ENCODE data around the gene ANXA6. TPM values are rescaled to one million over a fixed set of nuclear protein-coding genes. Genes with fewer than 3 reads are reported as not detected.

Gene ANXA6
- total and polyA plus RNA-seq, 9 of the 15 experiments (the other 6 are each of a cell fraction or from before 2014, with no cell fraction given): 0.70 to 13.2 (median 8.3) TPM

DNA sequence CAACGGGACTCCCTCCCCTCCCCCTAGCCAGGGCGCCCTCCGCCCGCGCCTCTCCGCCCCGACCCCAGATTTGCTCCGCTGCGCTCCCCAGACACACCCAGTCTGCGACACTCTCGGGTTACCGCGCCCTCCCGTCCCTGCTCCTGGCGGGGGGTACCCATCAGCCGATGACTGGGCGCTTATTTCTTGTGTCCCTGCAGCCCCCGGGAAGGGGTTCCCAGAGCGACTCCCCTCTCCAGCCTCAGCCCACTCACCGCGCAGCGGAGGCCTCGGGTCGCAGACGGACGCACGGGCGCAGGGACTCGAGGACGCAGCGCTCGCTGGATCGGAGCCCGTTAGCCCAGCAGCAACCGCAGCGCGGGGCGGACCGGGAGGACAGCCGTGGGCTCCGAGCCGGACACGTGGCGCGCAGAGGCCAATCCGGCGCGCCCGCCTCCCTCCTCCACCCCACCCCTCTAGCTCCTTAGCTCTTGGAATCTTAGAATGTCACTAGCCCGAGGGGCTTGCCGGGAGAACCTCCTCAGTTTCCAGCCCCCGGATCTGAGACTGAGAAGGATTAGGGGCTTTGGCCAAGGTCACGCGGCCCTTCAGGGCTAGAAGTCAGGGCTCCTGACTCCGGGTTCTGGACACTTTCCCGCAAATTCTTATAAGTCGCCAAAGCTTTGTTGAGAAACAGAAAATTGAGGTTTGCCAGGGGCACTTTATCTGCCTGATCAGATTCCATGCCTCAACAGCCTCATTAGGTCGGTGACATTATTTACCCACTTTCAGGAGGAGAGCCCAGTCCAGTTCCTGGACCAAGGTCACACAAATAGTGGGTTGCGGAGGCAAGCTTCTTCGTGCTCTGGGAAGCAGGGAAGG is at the start of gene ANXA6 (continued):
- TF ChIP-seq, protein P1, sequence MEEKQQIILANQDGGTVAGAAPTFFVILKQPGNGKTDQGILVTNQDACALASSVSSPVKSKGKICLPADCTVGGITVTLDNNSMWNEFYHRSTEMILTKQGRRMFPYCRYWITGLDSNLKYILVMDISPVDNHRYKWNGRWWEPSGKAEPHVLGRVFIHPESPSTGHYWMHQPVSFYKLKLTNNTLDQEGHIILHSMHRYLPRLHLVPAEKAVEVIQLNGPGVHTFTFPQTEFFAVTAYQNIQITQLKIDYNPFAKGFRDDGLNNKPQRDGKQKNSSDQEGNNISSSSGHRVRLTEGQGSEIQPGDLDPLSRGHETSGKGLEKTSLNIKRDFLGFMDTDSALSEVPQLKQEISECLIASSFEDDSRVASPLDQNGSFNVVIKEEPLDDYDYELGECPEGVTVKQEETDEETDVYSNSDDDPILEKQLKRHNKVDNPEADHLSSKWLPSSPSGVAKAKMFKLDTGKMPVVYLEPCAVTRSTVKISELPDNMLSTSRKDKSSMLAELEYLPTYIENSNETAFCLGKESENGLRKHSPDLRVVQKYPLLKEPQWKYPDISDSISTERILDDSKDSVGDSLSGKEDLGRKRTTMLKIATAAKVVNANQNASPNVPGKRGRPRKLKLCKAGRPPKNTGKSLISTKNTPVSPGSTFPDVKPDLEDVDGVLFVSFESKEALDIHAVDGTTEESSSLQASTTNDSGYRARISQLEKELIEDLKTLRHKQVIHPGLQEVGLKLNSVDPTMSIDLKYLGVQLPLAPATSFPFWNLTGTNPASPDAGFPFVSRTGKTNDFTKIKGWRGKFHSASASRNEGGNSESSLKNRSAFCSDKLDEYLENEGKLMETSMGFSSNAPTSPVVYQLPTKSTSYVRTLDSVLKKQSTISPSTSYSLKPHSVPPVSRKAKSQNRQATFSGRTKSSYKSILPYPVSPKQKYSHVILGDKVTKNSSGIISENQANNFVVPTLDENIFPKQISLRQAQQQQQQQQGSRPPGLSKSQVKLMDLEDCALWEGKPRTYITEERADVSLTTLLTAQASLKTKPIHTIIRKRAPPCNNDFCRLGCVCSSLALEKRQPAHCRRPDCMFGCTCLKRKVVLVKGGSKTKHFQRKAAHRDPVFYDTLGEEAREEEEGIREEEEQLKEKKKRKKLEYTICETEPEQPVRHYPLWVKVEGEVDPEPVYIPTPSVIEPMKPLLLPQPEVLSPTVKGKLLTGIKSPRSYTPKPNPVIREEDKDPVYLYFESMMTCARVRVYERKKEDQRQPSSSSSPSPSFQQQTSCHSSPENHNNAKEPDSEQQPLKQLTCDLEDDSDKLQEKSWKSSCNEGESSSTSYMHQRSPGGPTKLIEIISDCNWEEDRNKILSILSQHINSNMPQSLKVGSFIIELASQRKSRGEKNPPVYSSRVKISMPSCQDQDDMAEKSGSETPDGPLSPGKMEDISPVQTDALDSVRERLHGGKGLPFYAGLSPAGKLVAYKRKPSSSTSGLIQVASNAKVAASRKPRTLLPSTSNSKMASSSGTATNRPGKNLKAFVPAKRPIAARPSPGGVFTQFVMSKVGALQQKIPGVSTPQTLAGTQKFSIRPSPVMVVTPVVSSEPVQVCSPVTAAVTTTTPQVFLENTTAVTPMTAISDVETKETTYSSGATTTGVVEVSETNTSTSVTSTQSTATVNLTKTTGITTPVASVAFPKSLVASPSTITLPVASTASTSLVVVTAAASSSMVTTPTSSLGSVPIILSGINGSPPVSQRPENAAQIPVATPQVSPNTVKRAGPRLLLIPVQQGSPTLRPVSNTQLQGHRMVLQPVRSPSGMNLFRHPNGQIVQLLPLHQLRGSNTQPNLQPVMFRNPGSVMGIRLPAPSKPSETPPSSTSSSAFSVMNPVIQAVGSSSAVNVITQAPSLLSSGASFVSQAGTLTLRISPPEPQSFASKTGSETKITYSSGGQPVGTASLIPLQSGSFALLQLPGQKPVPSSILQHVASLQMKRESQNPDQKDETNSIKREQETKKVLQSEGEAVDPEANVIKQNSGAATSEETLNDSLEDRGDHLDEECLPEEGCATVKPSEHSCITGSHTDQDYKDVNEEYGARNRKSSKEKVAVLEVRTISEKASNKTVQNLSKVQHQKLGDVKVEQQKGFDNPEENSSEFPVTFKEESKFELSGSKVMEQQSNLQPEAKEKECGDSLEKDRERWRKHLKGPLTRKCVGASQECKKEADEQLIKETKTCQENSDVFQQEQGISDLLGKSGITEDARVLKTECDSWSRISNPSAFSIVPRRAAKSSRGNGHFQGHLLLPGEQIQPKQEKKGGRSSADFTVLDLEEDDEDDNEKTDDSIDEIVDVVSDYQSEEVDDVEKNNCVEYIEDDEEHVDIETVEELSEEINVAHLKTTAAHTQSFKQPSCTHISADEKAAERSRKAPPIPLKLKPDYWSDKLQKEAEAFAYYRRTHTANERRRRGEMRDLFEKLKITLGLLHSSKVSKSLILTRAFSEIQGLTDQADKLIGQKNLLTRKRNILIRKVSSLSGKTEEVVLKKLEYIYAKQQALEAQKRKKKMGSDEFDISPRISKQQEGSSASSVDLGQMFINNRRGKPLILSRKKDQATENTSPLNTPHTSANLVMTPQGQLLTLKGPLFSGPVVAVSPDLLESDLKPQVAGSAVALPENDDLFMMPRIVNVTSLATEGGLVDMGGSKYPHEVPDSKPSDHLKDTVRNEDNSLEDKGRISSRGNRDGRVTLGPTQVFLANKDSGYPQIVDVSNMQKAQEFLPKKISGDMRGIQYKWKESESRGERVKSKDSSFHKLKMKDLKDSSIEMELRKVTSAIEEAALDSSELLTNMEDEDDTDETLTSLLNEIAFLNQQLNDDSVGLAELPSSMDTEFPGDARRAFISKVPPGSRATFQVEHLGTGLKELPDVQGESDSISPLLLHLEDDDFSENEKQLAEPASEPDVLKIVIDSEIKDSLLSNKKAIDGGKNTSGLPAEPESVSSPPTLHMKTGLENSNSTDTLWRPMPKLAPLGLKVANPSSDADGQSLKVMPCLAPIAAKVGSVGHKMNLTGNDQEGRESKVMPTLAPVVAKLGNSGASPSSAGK (IDR thresholded peaks at IDR 0.05): peak; percentile 90
- 0 out of 4 replicates have a peak, but pooled peaks of 1 of the 2 experiments have one; percentile 24 for TF ChIP-seq SIN3A (IDR thresholded peaks at IDR 0.05; ENCODE audit: borderline replicate concordance in 2 of 2, control insufficient read depth in 1 of 2, low read depth in 2 of 2, low read length in 2 of 2)
- 0 out of 2 replicates have a peak, but pooled peaks have one; percentile 59 for TF ChIP-seq ZBTB17 (CRISPR knock-in tag; IDR thresholded peaks at IDR 0.05)
- peak; percentile 3 for TF ChIP-seq MEIS2 (IDR thresholded peaks at IDR 0.05; ENCODE audit: partially characterized antibody)
- no peak for TF ChIP-seq DACH1 (IDR thresholded peaks at IDR 0.05; ENCODE audit: partially characterized antibody)
- TF ChIP-seq SP1 (CRISPR knock-in tag; IDR thresholded peaks at IDR 0.05): no peak
- TF ChIP-seq JUNB (CRISPR knock-in tag; conservative IDR thresholded peaks at IDR 0.05): no peak
- TF ChIP-seq, protein P2, sequence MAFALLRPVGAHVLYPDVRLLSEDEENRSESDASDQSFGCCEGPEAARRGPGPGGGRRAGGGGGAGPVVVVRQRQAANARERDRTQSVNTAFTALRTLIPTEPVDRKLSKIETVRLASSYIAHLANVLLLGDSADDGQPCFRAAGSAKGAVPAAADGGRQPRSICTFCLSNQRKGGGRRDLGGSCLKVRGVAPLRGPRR (CRISPR knock-in tag; IDR thresholded peaks at IDR 0.05): no peak
- TF ChIP-seq FOS (IDR thresholded peaks at IDR 0.05; ENCODE audit: extremely low read depth, insufficient read length): peak; percentile 27
- TF ChIP-seq PHF20 (IDR thresholded peaks at IDR 0.05; ENCODE audit: partially characterized antibody): peak; percentile 56
- TF ChIP-seq BHLHE40 (IDR thresholded peaks at IDR 0.05; ENCODE audit: low read length): peak; percentile 58
- TF ChIP-seq MBD1 (CRISPR knock-in tag; IDR thresholded peaks at IDR 0.05): no peak
- TF ChIP-seq RBFOX2 (IDR thresholded peaks at IDR 0.05; ENCODE audit: low read depth, low read length): peak; percentile 66
- no peak for TF ChIP-seq NCOA2 (IDR thresholded peaks at IDR 0.05; ENCODE audit: partially characterized antibody in 2 of 2)
